HepG2 (cell line): ENCODE measurements around the gene NPTXR. TPM values are rescaled to one million over a fixed set of nuclear protein-coding genes. Genes with fewer than 3 reads are reported as not detected.
A peak's percentile ranks its signal among the peaks of the same experiment; 100 is the strongest.

ENCODE experiments used
- BRF2 ChIP-seq: sonication (generic); formaldehyde crosslinking; IDR thresholded peaks from 2 replicates; pipeline ENCODE4 v1.8.1; 2022; ENCODE audit warnings: mild to moderate bottlenecking, missing genetic modification reagents
- ERF ChIP-seq: IDR thresholded peaks from 2 replicates; pipeline ENCODE4 v1.6.1; 2018; ENCODE audit warnings: missing biosample characterization, missing genetic modification reagents
- ETV5 ChIP-seq: IDR thresholded peaks from 2 replicates; pipeline ENCODE4 v1.6.1; 2018; ENCODE audit warnings: missing biosample characterization, missing genetic modification reagents, inconsistent platforms, borderline replicate concordance
- MBNL3 ChIP-seq: fragments of 250-450 bp; sonication (Bioruptor Pico); conservative IDR thresholded peaks from 2 replicates; pipeline ENCODE4 v1.8.0; 2022; ENCODE audit warnings: mild to moderate bottlenecking, inconsistent platforms
- NR0B2 ChIP-seq: sonication (generic); formaldehyde crosslinking; IDR thresholded peaks from 2 replicates; pipeline ENCODE4 v1.4.0; 2020; ENCODE audit warnings: mild to moderate bottlenecking, missing genetic modification reagents
- RXRA ChIP-seq: sonication (generic); formaldehyde crosslinking; IDR thresholded peaks from 2 replicates; pipeline ENCODE4 v1.5.1; 2020; ENCODE audit warnings: missing genetic modification reagents
- TEAD3 ChIP-seq: optimal IDR thresholded peaks from 2 replicates; pipeline ENCODE3; 2016; ENCODE audit warnings: borderline replicate concordance
- THAP8 ChIP-seq: sonication (generic); formaldehyde crosslinking; IDR thresholded peaks from 2 replicates; pipeline ENCODE4 v1.5.1; 2020; ENCODE audit warnings: missing genetic modification reagents, mild to moderate bottlenecking, borderline replicate concordance
- ZBTB46 ChIP-seq: sonication (generic); formaldehyde crosslinking; IDR thresholded peaks from 2 replicates; pipeline ENCODE4 v1.4.0; 2020; ENCODE audit warnings: mild to moderate bottlenecking, missing genetic modification reagents, borderline replicate concordance
- ZFP37 ChIP-seq: sonication (generic); formaldehyde crosslinking; IDR thresholded peaks from 2 replicates; pipeline ENCODE4 v1.4.0; 2020; ENCODE audit warnings: missing genetic modification reagents, borderline replicate concordance
- ZFP91 ChIP-seq: sonication (generic); formaldehyde crosslinking; IDR thresholded peaks from 2 replicates; pipeline ENCODE4 v1.9.0; 2022; ENCODE audit warnings: missing genetic modification reagents, mild to moderate bottlenecking, borderline replicate concordance
- ZMYM2 ChIP-seq: sonication (generic); formaldehyde crosslinking; IDR thresholded peaks from 2 replicates; pipeline ENCODE4 v1.8.0; 2022; ENCODE audit warnings: mild to moderate bottlenecking, missing genetic modification reagents
- ZNF235 ChIP-seq: sonication (generic); formaldehyde crosslinking; IDR thresholded peaks from 2 replicates; pipeline ENCODE4 v1.8.1; 2023; ENCODE audit warnings: mild to moderate bottlenecking, missing genetic modification reagents, borderline replicate concordance
- ZNF547 ChIP-seq: sonication (generic); formaldehyde crosslinking; IDR thresholded peaks from 2 replicates; pipeline ENCODE4 v1.5.1; 2020; ENCODE audit warnings: mild to moderate bottlenecking, missing genetic modification reagents
- ZNF563 ChIP-seq: sonication (generic); formaldehyde crosslinking; IDR thresholded peaks from 2 replicates; pipeline ENCODE4 v1.8.0; 2022; ENCODE audit warnings: mild to moderate bottlenecking, moderate library complexity, missing genetic modification reagents
- polyA plus RNA-seq, 8 experiments: library from polyadenylated mRNA; depleted of rRNA in 3 of 8; stranded (reverse) in 7 of 8; unstranded in 1 of 8; fragments of >200 nt; fragmentation: Illumina TruSeq in 4 of 8; extraction: Trizol in 4 of 8; gene quantifications; 2 replicates each; pipeline versions ENCODE4 v1.2.1 to v1.2.3, GENCODE V29; 2011 to 2016; ENCODE audit warnings: low read depth in 4 of 8, missing spikeins in 1 of 8, mixed read lengths in 1 of 8; ENCODE audit not compliant: insufficient read depth in 1 of 8
- total RNA-seq, 5 experiments: library from RNA; depleted of rRNA; stranded (reverse); fragments of >200 nt; fragmentation: Illumina TruSeq; extraction: Trizol; gene quantifications; 2 replicates each; pipeline ENCODE4 v1.2.3, GENCODE V29; 2016; ENCODE audit warnings: low read depth in 1 of 5
- TF ChIP-seq, protein P1 (sequence below): sonication (generic); formaldehyde crosslinking; conservative IDR thresholded peaks from 2 replicates; pipeline ENCODE4 v1.4.0; 2020; ENCODE audit warnings: missing genetic modification reagents
- TF ChIP-seq, protein P2 (sequence below): IDR thresholded peaks from 2 replicates; pipeline ENCODE4 v1.6.1; 2018; ENCODE audit warnings: missing genetic modification reagents, mild to moderate bottlenecking, missing compliant biosample characterization

The NPTXR gene
- total and polyA plus RNA-seq, 2 of the 13 experiments (the other 11 are each of a cell fraction or from before 2014, with no cell fraction given): 2.6 to 4.8 TPM

GRCh38 chr22:38872172-38872830 is 28.5 kb upstream of the NPTXR start, which contains the start of gene CBX6 (continued):
- TF ChIP-seq ERF (CRISPR knock-in tag) (0 out of 2 replicates have a peak, but pooled peaks have one; percentile 41), ZNF563 (CRISPR knock-in tag) (no peak), TEAD3 (peak; percentile 48), ZFP37 (CRISPR knock-in tag) (no peak), BRF2 (CRISPR knock-in tag) (no peak), NR0B2 (CRISPR knock-in tag) (no peak), RXRA (CRISPR knock-in tag) (no peak), THAP8 (CRISPR knock-in tag) (no peak), ETV5 (CRISPR knock-in tag) (no peak), ZNF235 (CRISPR knock-in tag) (no peak), ZFP91 (CRISPR knock-in tag) (peak; percentile 100), ZMYM2 (CRISPR knock-in tag) (no peak), MBNL3 (CRISPR knock-in tag) (no peak), ZNF547 (CRISPR knock-in tag) (no peak), ZBTB46 (CRISPR knock-in tag) (no peak)
- TF ChIP-seq, protein P1, sequence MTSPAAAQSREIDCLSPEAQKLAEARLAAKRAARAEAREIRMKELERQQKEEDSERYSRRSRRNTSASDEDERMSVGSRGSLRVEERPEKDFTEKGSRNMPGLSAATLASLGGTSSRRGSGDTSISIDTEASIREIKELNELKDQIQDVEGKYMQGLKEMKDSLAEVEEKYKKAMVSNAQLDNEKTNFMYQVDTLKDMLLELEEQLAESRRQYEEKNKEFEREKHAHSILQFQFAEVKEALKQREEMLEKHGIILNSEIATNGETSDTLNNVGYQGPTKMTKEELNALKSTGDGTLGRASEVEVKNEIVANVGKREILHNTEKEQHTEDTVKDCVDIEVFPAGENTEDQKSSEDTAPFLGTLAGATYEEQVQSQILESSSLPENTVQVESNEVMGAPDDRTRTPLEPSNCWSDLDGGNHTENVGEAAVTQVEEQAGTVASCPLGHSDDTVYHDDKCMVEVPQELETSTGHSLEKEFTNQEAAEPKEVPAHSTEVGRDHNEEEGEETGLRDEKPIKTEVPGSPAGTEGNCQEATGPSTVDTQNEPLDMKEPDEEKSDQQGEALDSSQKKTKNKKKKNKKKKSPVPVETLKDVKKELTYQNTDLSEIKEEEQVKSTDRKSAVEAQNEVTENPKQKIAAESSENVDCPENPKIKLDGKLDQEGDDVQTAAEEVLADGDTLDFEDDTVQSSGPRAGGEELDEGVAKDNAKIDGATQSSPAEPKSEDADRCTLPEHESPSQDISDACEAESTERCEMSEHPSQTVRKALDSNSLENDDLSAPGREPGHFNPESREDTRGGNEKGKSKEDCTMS (CRISPR knock-in tag): no peak
- TF ChIP-seq, protein P2, sequence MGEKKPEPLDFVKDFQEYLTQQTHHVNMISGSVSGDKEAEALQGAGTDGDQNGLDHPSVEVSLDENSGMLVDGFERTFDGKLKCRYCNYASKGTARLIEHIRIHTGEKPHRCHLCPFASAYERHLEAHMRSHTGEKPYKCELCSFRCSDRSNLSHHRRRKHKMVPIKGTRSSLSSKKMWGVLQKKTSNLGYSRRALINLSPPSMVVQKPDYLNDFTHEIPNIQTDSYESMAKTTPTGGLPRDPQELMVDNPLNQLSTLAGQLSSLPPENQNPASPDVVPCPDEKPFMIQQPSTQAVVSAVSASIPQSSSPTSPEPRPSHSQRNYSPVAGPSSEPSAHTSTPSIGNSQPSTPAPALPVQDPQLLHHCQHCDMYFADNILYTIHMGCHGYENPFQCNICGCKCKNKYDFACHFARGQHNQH (CRISPR knock-in tag): no peak
